ENCODE results near the gene SNAP23.

Gene SNAP23

GRCh38 chr15:42575188-42576039 is 80.0 kb downstream of the SNAP23 start, which contains the start of gene STARD9:
Gene STARD9, plus strand, starts transcription at chr15:42575606. Its CDS starts 110 bp downstream, at chr15:42575716.
- Mint-ChIP-seq H3K36me3 (ENCODE audit: low read depth) (no peaks in the 10 kb centered on the region), H3K4me3 (peak within 1 kb of the TSS; percentile 87), H3K9me3 (no peaks in the 10 kb centered on the region), H3K27me3 (peaks cover 12% of the 10 kb centered on the region), H3K27ac (peak within 1 kb of the TSS; percentile 73), H3K4me1 (peaks cover 31% of the 10 kb centered on the region)
- ATAC-seq (peak; percentile 96), DNase-seq (peak; percentile 95)

GRCh38 chr15:42576040-42576594 is 80.7 kb downstream of the SNAP23 start:
- no peak for ATAC-seq
- H3K36me3 Mint-ChIP-seq (ENCODE audit: low read depth): no peaks in the 10 kb centered on the region
- H3K9me3 Mint-ChIP-seq: no peaks in the 10 kb centered on the region

GRCh38 chr15:42576776-42577175 is 81.3 kb downstream of the SNAP23 start:
- Mint-ChIP-seq H3K36me3 (ENCODE audit: low read depth) (no peaks in the 10 kb centered on the region), H3K4me3 (peak overlapping the region; percentile 87), H3K4me1 (peaks cover 41% of the 10 kb centered on the region), H3K9me3 (no peaks in the 10 kb centered on the region), H3K27ac (no peak overlapping the region), H3K27me3 (peaks cover 12% of the 10 kb centered on the region)
- ATAC-seq (no peak), DNase-seq (no peak)

More at GRCh38 chr15:42576040-42576594, 80.7 kb downstream of the SNAP23 start:
- Mint-ChIP-seq H3K4me3 (peak overlapping the region; percentile 87), H3K4me1 (peaks cover 36% of the 10 kb centered on the region), H3K27me3 (peaks cover 12% of the 10 kb centered on the region), H3K27ac (peak overlapping the region; percentile 73)
- DNase-seq: no peak

- Mint-ChIP-seq H3K27ac (no peak overlapping the region), H3K4me3 (no peak overlapping the region), H3K4me1 (peaks cover 49% of the 10 kb centered on the region), H3K27me3 (peaks cover 12% of the 10 kb centered on the region), H3K9me3 (no peaks in the 10 kb centered on the region), H3K36me3 (ENCODE audit: low read depth) (no peaks in the 10 kb centered on the region)
- DNase-seq: no peak
- no peak for ATAC-seq
These were observed 82.1 kb downstream of the SNAP23 start for GRCh38 chr15:42577514-42578031.

GRCh38 chr15:42578984-42579537 is 83.6 kb downstream of the SNAP23 start:
- H3K4me3 Mint-ChIP-seq: no peak overlapping the region
- peaks cover 49% of the 10 kb centered on the region for H3K4me1 Mint-ChIP-seq
- no peak overlapping the region for H3K27ac Mint-ChIP-seq

GRCh38 chr15:42581272-42581730 is 85.9 kb downstream of the SNAP23 start:
- Mint-ChIP-seq H3K4me1 (peaks cover 39% of the 10 kb centered on the region), H3K36me3 (ENCODE audit: low read depth) (peaks cover 2% of the 10 kb centered on the region), H3K27ac (peak overlapping the region; percentile 50), H3K9me3 (no peaks in the 10 kb centered on the region), H3K27me3 (peaks cover 9% of the 10 kb centered on the region), H3K4me3 (peak overlapping the region; percentile 78)
- peak; percentile 99 for ATAC-seq
- DNase-seq: peak; percentile 81

More at GRCh38 chr15:42578984-42579537, 83.6 kb downstream of the SNAP23 start:
- DNase-seq: no peak
- no peak for ATAC-seq
- Mint-ChIP-seq H3K36me3 (ENCODE audit: low read depth) (no peaks in the 10 kb centered on the region), H3K9me3 (no peaks in the 10 kb centered on the region), H3K27me3 (peaks cover 12% of the 10 kb centered on the region)
